HL-60 (cell line): ENCODE data around the gene TFPI.
"Not testable (repeated sequence)": the region's sequence is repeated elsewhere in the genome, so short reads cannot be mapped to it uniquely, and the experiment has no call there.

Experiments used
- DNase-seq, 2 experiments: peaks; one replicate each; pipeline ENCODE4 v3.0.0-alpha.2; 2010 to 2020; ENCODE audit warnings: low read depth in 1 of 2, low spot score in 1 of 2
- H3K27ac ChIP-seq: fragments of 250-450 bp; sonication (Bioruptor Pico); replicated peaks from 2 replicates; pipeline ENCODE4 v1.5.1; 2020; ENCODE audit warnings: mild to moderate bottlenecking, moderate library complexity
- H3K27me3 ChIP-seq: fragments of 250-450 bp; sonication (Bioruptor Pico); 2 replicates; pipeline ENCODE4 v1.5.1; 2021; ENCODE audit warnings: mild to moderate bottlenecking, moderate library complexity; ENCODE audit not compliant: insufficient read depth, poor library complexity, severe bottlenecking
- H3K4me3 ChIP-seq: replicated peaks from 2 replicates; pipeline ENCODE4 v1.5.1; 2011; ENCODE audit warnings: mild to moderate bottlenecking, control low read depth, low read length; ENCODE audit not compliant: insufficient read depth
- GABPA ChIP-seq: IDR thresholded peaks from 2 replicates; pipeline ENCODE4 v1.6.1; 2012; ENCODE audit warnings: low read depth
- POLR2AphosphoS5 ChIP-seq: IDR thresholded peaks from 2 replicates; pipeline ENCODE4 v1.6.1; 2012; ENCODE audit warnings: low read depth
- SPI1 ChIP-seq: IDR thresholded peaks from 2 replicates; pipeline ENCODE4 v1.6.1; 2012; ENCODE audit warnings: low read depth, mild to moderate bottlenecking, borderline replicate concordance
- TF ChIP-seq, protein P1 (sequence below): IDR thresholded peaks from one replicate; pipeline ENCODE4 v1.5.1; 2011; ENCODE audit warnings: low read length, control low read depth, inconsistent platforms; ENCODE audit not compliant: insufficient read depth
- TF ChIP-seq, protein P2 (sequence below): IDR thresholded peaks from 2 replicates; pipeline ENCODE4 v1.6.1; 2012; ENCODE audit warnings: low read depth; ENCODE audit not compliant: insufficient replicate concordance

TFPI gene

DNA sequence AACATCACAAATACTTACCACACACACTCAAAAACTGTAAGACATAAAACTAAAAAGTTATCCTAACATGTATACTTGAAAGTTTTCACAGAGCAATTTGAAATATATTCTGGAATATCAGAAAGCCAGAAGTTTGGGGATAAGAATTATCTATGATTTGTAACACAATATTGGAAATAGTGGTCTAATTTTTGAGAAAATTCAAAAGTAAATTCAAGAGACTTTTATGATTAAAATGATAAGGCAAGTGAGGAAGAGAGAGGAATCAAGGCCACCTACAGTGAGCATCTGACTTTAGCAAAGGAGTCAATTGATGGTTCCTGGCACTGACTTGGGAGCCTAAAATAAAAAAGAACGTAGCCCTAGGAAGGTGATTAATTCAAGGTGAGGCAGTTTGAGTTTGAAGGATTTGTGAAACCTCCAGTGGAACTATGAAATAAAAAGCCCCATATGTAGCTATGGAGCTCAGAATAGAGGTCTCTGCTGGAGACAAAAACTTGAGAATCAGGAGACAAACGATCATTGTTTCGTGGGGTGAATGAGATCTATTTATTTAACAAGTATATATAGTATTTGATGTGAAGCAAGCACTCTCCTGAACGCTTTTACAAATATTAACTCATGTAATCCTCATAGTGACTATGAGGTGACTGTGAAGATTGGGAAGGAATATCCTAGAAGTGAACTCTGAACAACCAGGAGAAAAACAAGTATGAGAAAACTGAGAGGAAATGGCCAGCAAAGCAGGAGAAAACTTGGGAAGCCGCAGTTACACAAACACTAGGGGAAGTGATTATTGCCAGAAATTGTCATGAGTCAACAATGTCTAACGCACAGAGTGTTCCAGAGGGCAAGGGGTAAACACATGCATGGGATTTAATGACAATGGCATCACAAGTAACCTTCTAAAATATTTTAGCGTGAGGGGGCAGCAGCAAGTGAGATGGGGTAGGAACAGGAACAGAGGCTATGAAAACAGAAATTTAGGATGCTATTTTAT is 12.8 kb downstream of the TFPI start:
- no peak for DNase-seq
- Histone ChIP-seq H3K27me3 (no peaks in the 10 kb centered on the region), H3K27ac (no peak overlapping the region), H3K4me3 (no peak overlapping the region)
- no peak for TF ChIP-seq POLR2AphosphoS5
- TF ChIP-seq SPI1, result no peak

DNA sequence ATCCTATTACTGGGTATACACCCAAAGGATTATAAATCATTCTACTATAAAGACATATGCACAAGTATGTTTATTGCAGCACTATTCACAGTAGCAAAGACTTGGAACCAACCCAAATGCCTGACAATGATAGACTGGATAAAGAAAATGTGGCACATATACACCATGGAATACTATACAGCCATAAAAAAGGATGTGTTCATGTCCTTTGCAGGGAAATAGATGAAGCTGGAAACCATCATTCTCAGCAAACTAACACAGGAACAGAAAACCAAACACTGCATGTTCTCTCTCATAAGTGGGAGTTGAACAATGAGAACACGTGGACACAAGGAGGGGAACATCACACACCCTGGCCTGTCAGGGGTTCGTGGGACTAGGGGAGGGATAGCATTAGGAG is 16.0 kb downstream of the TFPI start:
- H3K4me3 ChIP-seq, H3K27ac ChIP-seq, DNase-seq, H3K27me3 ChIP-seq: not testable (repeated sequence)

DNA sequence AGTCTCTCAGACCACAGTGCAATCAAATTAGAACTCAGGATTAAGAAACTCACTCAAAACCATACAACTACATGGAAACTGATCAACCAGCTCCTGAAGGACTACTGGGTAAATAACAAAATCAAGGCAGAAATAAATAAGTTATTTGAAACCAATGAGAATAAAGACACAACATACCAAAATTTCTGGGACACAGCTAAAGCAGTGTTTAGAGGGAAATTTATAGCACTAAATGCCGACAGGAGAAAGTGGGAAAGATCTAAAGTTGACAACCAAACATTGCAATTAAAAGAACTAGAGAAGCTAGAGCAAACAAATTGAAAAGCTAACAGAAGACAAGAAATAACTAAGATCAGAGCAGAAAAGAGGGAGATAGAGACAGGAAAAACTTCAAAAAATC is 18.9 kb downstream of the TFPI start:
- H3K4me3 ChIP-seq, H3K27ac ChIP-seq, H3K27me3 ChIP-seq, DNase-seq: not testable (repeated sequence)

DNA sequence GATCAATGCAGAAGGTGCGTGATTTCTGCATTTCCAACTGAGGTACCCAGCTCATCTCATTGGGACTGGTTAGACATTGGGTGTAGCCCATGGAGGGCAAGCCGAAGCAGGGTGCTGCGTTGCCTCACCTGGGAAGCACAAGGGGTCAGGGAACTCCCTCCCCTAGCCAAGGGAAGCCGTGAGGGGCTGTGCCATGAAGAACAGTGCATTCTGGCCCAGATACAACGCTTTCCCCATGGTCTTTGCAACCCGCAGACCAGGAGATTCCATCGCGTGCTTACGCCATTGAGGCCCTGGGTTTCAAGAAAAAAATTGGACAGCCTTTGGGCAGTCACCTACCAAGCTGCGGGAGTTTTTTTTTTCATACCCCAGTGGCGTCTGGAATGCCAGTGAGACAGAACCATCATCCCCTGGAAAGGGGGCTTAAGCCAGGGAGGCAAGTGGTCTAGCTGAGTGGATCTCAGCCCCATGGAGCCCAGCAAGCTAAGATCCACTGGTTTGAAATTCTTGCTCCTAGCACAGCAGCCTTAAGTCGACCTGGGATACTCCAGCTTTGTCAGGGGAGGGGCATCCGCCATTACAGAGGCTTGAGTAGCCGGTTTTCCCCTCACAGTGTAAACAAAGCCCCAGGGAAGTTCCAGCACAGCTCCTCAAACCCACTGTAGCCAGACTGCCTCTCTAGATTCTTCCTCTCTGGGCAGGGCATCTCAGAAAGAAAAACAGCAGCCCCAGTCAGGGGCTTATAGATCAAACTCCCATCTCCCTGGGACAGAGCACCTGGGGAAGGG is 21.7 kb downstream of the TFPI start:
- Histone ChIP-seq H3K27me3 (no peaks in the 10 kb centered on the region), H3K4me3 (no peak overlapping the region), H3K27ac (no peak overlapping the region)
- no peak for DNase-seq
- TF ChIP-seq, protein P1, sequence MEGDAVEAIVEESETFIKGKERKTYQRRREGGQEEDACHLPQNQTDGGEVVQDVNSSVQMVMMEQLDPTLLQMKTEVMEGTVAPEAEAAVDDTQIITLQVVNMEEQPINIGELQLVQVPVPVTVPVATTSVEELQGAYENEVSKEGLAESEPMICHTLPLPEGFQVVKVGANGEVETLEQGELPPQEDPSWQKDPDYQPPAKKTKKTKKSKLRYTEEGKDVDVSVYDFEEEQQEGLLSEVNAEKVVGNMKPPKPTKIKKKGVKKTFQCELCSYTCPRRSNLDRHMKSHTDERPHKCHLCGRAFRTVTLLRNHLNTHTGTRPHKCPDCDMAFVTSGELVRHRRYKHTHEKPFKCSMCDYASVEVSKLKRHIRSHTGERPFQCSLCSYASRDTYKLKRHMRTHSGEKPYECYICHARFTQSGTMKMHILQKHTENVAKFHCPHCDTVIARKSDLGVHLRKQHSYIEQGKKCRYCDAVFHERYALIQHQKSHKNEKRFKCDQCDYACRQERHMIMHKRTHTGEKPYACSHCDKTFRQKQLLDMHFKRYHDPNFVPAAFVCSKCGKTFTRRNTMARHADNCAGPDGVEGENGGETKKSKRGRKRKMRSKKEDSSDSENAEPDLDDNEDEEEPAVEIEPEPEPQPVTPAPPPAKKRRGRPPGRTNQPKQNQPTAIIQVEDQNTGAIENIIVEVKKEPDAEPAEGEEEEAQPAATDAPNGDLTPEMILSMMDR, result no peak
- TF ChIP-seq SPI1 (no peak), GABPA (no peak), POLR2AphosphoS5 (no peak)
- TF ChIP-seq, protein P2, sequence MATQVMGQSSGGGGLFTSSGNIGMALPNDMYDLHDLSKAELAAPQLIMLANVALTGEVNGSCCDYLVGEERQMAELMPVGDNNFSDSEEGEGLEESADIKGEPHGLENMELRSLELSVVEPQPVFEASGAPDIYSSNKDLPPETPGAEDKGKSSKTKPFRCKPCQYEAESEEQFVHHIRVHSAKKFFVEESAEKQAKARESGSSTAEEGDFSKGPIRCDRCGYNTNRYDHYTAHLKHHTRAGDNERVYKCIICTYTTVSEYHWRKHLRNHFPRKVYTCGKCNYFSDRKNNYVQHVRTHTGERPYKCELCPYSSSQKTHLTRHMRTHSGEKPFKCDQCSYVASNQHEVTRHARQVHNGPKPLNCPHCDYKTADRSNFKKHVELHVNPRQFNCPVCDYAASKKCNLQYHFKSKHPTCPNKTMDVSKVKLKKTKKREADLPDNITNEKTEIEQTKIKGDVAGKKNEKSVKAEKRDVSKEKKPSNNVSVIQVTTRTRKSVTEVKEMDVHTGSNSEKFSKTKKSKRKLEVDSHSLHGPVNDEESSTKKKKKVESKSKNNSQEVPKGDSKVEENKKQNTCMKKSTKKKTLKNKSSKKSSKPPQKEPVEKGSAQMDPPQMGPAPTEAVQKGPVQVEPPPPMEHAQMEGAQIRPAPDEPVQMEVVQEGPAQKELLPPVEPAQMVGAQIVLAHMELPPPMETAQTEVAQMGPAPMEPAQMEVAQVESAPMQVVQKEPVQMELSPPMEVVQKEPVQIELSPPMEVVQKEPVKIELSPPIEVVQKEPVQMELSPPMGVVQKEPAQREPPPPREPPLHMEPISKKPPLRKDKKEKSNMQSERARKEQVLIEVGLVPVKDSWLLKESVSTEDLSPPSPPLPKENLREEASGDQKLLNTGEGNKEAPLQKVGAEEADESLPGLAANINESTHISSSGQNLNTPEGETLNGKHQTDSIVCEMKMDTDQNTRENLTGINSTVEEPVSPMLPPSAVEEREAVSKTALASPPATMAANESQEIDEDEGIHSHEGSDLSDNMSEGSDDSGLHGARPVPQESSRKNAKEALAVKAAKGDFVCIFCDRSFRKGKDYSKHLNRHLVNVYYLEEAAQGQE, result no peak

DNA sequence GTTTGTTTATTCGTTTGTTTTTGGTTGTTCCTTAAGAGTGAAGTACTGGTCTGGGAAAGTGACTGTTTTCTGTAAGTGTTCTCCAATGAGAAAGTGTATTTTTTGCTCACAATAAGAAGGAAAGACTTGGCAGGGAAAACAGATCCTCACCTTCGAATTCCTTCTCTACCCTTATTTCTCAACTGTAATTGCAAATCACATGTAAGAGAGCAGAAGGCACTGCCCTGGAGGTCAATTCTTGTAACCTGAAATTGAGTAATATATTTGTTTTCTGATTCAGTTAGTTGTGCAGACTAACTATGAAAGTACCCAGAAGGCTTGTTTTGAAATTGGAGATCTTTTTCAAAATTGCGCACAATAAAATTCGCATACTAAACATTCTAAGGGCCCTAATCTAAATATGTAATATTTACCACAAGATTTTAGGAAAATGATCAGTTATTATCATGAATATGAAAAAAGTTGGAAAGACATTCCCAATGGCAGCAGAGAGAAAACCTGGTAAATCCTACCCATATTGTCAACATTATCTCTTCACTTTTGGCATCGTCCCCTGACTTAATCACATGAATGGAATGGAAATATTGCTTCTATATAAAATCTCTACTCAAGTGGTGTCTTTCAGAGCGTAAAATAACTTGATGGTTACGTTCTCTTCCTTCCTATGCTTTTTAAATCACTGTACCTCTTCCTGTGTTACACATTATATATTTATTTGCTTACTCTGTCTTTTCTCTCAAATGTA is 24.1 kb downstream of the TFPI start:
- Histone ChIP-seq H3K27me3 (no peaks in the 10 kb centered on the region), H3K4me3 (no peak overlapping the region), H3K27ac (no peak overlapping the region)
- no peak for DNase-seq
- no peak for TF ChIP-seq SPI1
- TF ChIP-seq, protein P1, result no peak
- no peak for TF ChIP-seq GABPA
- TF ChIP-seq, protein P2, result no peak
- TF ChIP-seq POLR2AphosphoS5, result no peak
